ENCODE results near the gene MYLK. TPM values are rescaled to one million over a fixed set of nuclear protein-coding genes. Genes with fewer than 3 reads are reported as not detected.

The MYLK gene
- total and polyA plus RNA-seq, 9 of the 15 experiments (the other 6 are each of a cell fraction or from before 2014, with no cell fraction given) = 0.11 to 0.53 (median 0.18) TPM; not detected in 2

DNA sequence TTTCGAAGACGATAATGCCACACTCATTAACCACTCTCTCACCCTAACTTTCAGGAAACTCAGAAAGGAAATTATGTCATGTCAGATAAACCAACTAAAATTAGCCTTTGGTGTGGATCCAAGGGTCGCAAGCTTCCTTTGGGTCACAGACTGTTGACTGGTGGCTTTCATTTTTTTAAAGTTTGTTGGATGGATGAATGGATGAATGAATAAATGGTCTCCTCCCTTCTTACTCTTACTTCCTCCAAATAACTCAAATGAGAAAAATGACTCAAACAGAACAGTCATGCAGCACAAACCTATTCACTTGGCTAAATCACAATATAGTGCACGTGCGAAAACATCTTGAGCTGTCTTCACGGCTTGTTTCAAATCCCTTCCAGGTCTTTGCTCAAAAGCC, 216.3 kb downstream of the MYLK start (continued):
- TF ChIP-seq ZBTB11 (CRISPR knock-in tag; IDR thresholded peaks at IDR 0.05) = no peak

DNA sequence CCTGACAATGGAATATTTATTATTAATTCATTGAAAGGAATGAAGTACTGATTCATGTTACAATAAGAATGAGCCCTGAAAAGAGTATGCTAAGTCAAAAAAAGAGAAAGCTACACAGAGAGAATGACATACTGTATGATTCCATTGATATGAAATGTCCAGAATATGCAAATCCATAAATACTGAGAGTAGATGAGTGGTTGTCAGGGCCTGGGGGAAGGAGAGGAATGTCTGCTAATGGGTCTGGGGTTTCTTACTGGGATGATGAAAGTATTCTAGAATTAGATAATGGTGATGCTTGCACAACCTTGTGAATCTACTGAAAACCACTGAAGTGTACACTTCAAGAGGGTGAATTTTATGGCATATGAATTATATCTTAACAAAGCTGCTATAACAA, 219.4 kb downstream of the MYLK start:
- Histone ChIP-seq H3K9me3 (replicated peaks; ENCODE audit: control insufficient read depth, insufficient read depth, low read depth, low read length) (no peaks in the 10 kb centered on the region), H3K4me2 (ENCODE audit: insufficient read depth, low read length) (no peak overlapping the region), H3K4me1 (replicated peaks in 1 of 2; ENCODE audit: control insufficient read depth in 2 of 2, insufficient read depth in 2 of 2, low read length in 2 of 2) (no peaks in the 10 kb centered on the region), H3K79me2 (ENCODE audit: control insufficient read depth, insufficient read depth, low read length) (no peaks in the 10 kb centered on the region), H3K36me3 (ENCODE audit: control insufficient read depth, insufficient read depth, low read length) (no peaks in the 10 kb centered on the region), H3K27ac (ENCODE audit: extremely low read depth, low read depth, low read length) (no peak overlapping the region), H3K9me1 (ENCODE audit: control insufficient read depth, insufficient read depth, low read length) (no peaks in the 10 kb centered on the region), H3K9ac (ENCODE audit: insufficient read depth in 1 of 2, low read depth in 2 of 2, low read length in 2 of 2) (no peak overlapping the region), H2AFZ (ENCODE audit: low read depth, low read length) (no peak overlapping the region), H3K27me3 (ENCODE audit: control insufficient read depth in 2 of 2, insufficient read depth in 2 of 2, low read length in 2 of 2) (peaks cover 2 to 6% of the 10 kb centered on the region in 2 experiments; a peak in 2 of 5 replicates), H3K4me3 (no peak overlapping the region), H4K20me1 (replicated peaks; ENCODE audit: control insufficient read depth, insufficient read depth, low read length) (no peaks in the 10 kb centered on the region)
- intact Hi-C loops (cut with micrococcal nuclease) = no loop called here
- FAIRE-seq (no peak), DNase-seq (ENCODE audit: extremely low read depth in 1 of 4, low spot score in 3 of 4) (no peak), ATAC-seq (no peak)
- in situ Hi-C loops (cut with MboI) = no loop called here
- TF ChIP-seq ZBED1 (IDR thresholded peaks at IDR 0.05) = no peak
- TF ChIP-seq RBFOX2 (IDR thresholded peaks at IDR 0.05; ENCODE audit: low read depth, low read length) = no peak
- no peak for TF ChIP-seq MCM2 (IDR thresholded peaks at IDR 0.05; ENCODE audit: low read depth)
- TF ChIP-seq, protein P1, sequence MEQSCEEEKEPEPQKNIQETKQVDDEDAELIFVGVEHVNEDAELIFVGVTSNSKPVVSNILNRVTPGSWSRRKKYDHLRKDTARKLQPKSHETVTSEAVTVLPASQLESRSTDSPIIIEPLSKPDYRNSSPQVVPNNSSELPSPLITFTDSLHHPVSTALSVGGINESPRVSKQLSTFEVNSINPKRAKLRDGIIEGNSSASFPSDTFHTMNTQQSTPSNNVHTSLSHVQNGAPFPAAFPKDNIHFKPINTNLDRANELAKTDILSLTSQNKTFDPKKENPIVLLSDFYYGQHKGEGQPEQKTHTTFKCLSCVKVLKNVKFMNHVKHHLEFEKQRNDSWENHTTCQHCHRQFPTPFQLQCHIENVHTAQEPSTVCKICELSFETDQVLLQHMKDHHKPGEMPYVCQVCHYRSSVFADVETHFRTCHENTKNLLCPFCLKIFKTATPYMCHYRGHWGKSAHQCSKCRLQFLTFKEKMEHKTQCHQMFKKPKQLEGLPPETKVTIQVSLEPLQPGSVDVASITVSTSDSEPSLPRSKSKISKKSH (CRISPR knock-in tag; IDR thresholded peaks at IDR 0.05) = no peak
- ChIA-PET POLR2A (interaction anchor here (0.7 kb wide), 1 partner anchor 357 kb away, joined by 3 read pairs; no protein-coding TSS in a partner anchor), CTCF (ENCODE audit: low intra/inter-chr PET ratio) (no interaction called here)
- BruUV-seq (replicated peaks) = no TSS peak

Data from K562 (cell line).